Measurements from ENCODE around the gene KCNJ15. TPM values are rescaled to one million over a fixed set of nuclear protein-coding genes. Genes with fewer than 3 reads are reported as not detected.

The KCNJ15 gene
- polyA plus RNA-seq, 2 donors, result 4.2 to 5.6 TPM

GRCh38 chr21:38264571-38264970 lies 7.8 kb downstream of the KCNJ15 start:
- Histone ChIP-seq H3K27me3 (ENCODE audit: control insufficient read depth in 1 of 2, insufficient read depth in 2 of 2, low read length in 2 of 2) (no peaks in the 10 kb centered on the region), H3K36me3 (ENCODE audit: control insufficient read depth in 2 of 2, insufficient read depth in 2 of 2, low read length in 1 of 2) (no peaks in the 10 kb centered on the region), H3K27ac (ENCODE audit: low read depth in 2 of 2, low read length in 1 of 2) (no peak overlapping the region), H3K4me1 (ENCODE audit: control insufficient read depth in 2 of 2, insufficient read depth in 2 of 2, low read length in 1 of 2) (peaks cover 0 to 7% of the 10 kb centered on the region in 2 donors), H3K9me3 (ENCODE audit: control insufficient read depth in 2 of 2, insufficient read depth in 1 of 2, low read depth in 1 of 2, low read length in 1 of 2) (no peaks in the 10 kb centered on the region), H3K4me3 (ENCODE audit: low read depth in 1 of 2, low read length in 2 of 2) (no peak overlapping the region)
- 76 to 83% methylated on average over 3 of the region's 3 CpGs for WGBS, 2 donors

- 96% methylated on average over 1 of the region's 1 CpG for WGBS, 2 donors
- peaks cover 0 to 7% of the 10 kb centered on the region in 2 donors for H3K4me1 ChIP-seq (ENCODE audit: control insufficient read depth in 2 of 2, insufficient read depth in 2 of 2, low read length in 1 of 2)
- H3K27ac ChIP-seq (ENCODE audit: low read depth in 2 of 2, low read length in 1 of 2), result no peak overlapping the region
These were observed 8.4 kb downstream of the KCNJ15 start for GRCh38 chr21:38265166-38265565.

GRCh38 chr21:38266732-38267131 lies 9.9 kb downstream of the KCNJ15 start:
- Histone ChIP-seq H3K4me3 (ENCODE audit: low read depth in 1 of 2, low read length in 2 of 2) (no peak overlapping the region), H3K27ac (ENCODE audit: low read depth in 2 of 2, low read length in 1 of 2) (peak overlapping the region; percentile 59 to 71), H3K27me3 (ENCODE audit: control insufficient read depth in 1 of 2, insufficient read depth in 2 of 2, low read length in 2 of 2) (no peaks in the 10 kb centered on the region), H3K4me1 (ENCODE audit: control insufficient read depth in 2 of 2, insufficient read depth in 2 of 2, low read length in 1 of 2) (peaks cover 0 to 8% of the 10 kb centered on the region in 2 donors), H3K9me3 (ENCODE audit: control insufficient read depth in 2 of 2, insufficient read depth in 1 of 2, low read depth in 1 of 2, low read length in 1 of 2) (no peaks in the 10 kb centered on the region), H3K36me3 (ENCODE audit: control insufficient read depth in 2 of 2, insufficient read depth in 2 of 2, low read length in 1 of 2) (no peaks in the 10 kb centered on the region)
- 71 to 79% methylated on average over 2 of the region's 2 CpGs for WGBS, 2 donors

More at GRCh38 chr21:38265166-38265565, 8.4 kb downstream of the KCNJ15 start:
- Histone ChIP-seq H3K9me3 (ENCODE audit: control insufficient read depth in 2 of 2, insufficient read depth in 1 of 2, low read depth in 1 of 2, low read length in 1 of 2) (no peaks in the 10 kb centered on the region), H3K36me3 (ENCODE audit: control insufficient read depth in 2 of 2, insufficient read depth in 2 of 2, low read length in 1 of 2) (no peaks in the 10 kb centered on the region), H3K27me3 (ENCODE audit: control insufficient read depth in 1 of 2, insufficient read depth in 2 of 2, low read length in 2 of 2) (no peaks in the 10 kb centered on the region), H3K4me3 (ENCODE audit: low read depth in 1 of 2, low read length in 2 of 2) (no peak overlapping the region)

GRCh38 chr21:38267136-38267755 lies 10.5 kb downstream of the KCNJ15 start:
- Histone ChIP-seq H3K27me3 (ENCODE audit: control insufficient read depth in 1 of 2, insufficient read depth in 2 of 2, low read length in 2 of 2) (no peaks in the 10 kb centered on the region), H3K4me3 (ENCODE audit: low read depth in 1 of 2, low read length in 2 of 2) (no peak overlapping the region), H3K4me1 (ENCODE audit: control insufficient read depth in 2 of 2, insufficient read depth in 2 of 2, low read length in 1 of 2) (peaks cover 1 to 10% of the 10 kb centered on the region in 2 donors), H3K36me3 (ENCODE audit: control insufficient read depth in 2 of 2, insufficient read depth in 2 of 2, low read length in 1 of 2) (no peaks in the 10 kb centered on the region), H3K9me3 (ENCODE audit: control insufficient read depth in 2 of 2, insufficient read depth in 1 of 2, low read depth in 1 of 2, low read length in 1 of 2) (no peaks in the 10 kb centered on the region), H3K27ac (ENCODE audit: low read depth in 2 of 2, low read length in 1 of 2) (peak overlapping the region; percentile 71 to 74)
- 80 to 82% methylated on average over 3 of the region's 3 CpGs for WGBS, 2 donors

GRCh38 chr21:38267991-38268863 lies 11.4 kb downstream of the KCNJ15 start:
- H3K36me3 ChIP-seq (ENCODE audit: control insufficient read depth in 2 of 2, insufficient read depth in 2 of 2, low read length in 1 of 2), result no peaks in the 10 kb centered on the region
- H3K4me3 ChIP-seq (ENCODE audit: low read depth in 1 of 2, low read length in 2 of 2), result no peak overlapping the region
- no peaks in the 10 kb centered on the region for H3K9me3 ChIP-seq (ENCODE audit: control insufficient read depth in 2 of 2, insufficient read depth in 1 of 2, low read depth in 1 of 2, low read length in 1 of 2)
- WGBS, 2 donors, result 39 to 43% methylated on average over 5 of the region's 5 CpGs
- H3K4me1 ChIP-seq (ENCODE audit: control insufficient read depth in 2 of 2, insufficient read depth in 2 of 2, low read length in 1 of 2), result peaks cover 2 to 11% of the 10 kb centered on the region in 2 donors
- H3K27me3 ChIP-seq (ENCODE audit: control insufficient read depth in 1 of 2, insufficient read depth in 2 of 2, low read length in 2 of 2), result no peaks in the 10 kb centered on the region
- H3K27ac ChIP-seq (ENCODE audit: low read depth in 2 of 2, low read length in 1 of 2), result peak overlapping the region; percentile 92

GRCh38 chr21:38268864-38269575 lies 12.2 kb downstream of the KCNJ15 start:
- no peaks in the 10 kb centered on the region for H3K36me3 ChIP-seq (ENCODE audit: control insufficient read depth in 2 of 2, insufficient read depth in 2 of 2, low read length in 1 of 2)
- H3K27me3 ChIP-seq (ENCODE audit: control insufficient read depth in 1 of 2, insufficient read depth in 2 of 2, low read length in 2 of 2), result no peaks in the 10 kb centered on the region
- H3K4me1 ChIP-seq (ENCODE audit: control insufficient read depth in 2 of 2, insufficient read depth in 2 of 2, low read length in 1 of 2), result peaks cover 2 to 11% of the 10 kb centered on the region in 2 donors
- 38 to 44% methylated on average over 5 of the region's 5 CpGs for WGBS, 2 donors
- H3K27ac ChIP-seq (ENCODE audit: low read depth in 2 of 2, low read length in 1 of 2), result peak overlapping the region; percentile 92
- H3K4me3 ChIP-seq (ENCODE audit: low read depth in 1 of 2, low read length in 2 of 2), result no peak overlapping the region
- H3K9me3 ChIP-seq (ENCODE audit: control insufficient read depth in 2 of 2, insufficient read depth in 1 of 2, low read depth in 1 of 2, low read length in 1 of 2), result no peaks in the 10 kb centered on the region

DNA sequence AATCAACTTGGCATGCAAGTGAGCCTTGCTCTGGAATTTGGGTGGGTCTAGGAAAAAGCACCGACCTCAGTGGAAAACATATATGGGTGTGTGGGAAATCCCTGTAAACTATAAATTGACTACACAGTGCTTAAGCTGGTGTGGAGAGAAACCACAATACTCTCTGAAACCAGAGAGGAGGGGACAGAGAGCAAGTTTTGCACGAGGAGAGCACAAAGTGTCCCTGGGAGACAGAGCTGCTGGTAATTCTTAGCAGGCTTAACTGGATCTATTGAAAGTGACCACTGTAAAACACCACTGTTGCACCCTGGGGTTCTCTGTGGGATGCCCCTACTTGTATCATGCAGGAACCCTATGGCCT lies 12.8 kb downstream of the KCNJ15 start:
- Histone ChIP-seq H3K36me3 (ENCODE audit: control insufficient read depth in 2 of 2, insufficient read depth in 2 of 2, low read length in 1 of 2) (no peaks in the 10 kb centered on the region), H3K4me1 (ENCODE audit: control insufficient read depth in 2 of 2, insufficient read depth in 2 of 2, low read length in 1 of 2) (peaks cover 2 to 11% of the 10 kb centered on the region in 2 donors), H3K4me3 (ENCODE audit: low read depth in 1 of 2, low read length in 2 of 2) (no peak overlapping the region), H3K27me3 (ENCODE audit: control insufficient read depth in 1 of 2, insufficient read depth in 2 of 2, low read length in 2 of 2) (no peaks in the 10 kb centered on the region), H3K9me3 (ENCODE audit: control insufficient read depth in 2 of 2, insufficient read depth in 1 of 2, low read depth in 1 of 2, low read length in 1 of 2) (no peaks in the 10 kb centered on the region), H3K27ac (ENCODE audit: low read depth in 2 of 2, low read length in 1 of 2) (peak overlapping the region in 1 of 2 donors; percentile 40)
- 18 to 25% methylated on average over 2 of the region's 2 CpGs for WGBS, 2 donors

DNA sequence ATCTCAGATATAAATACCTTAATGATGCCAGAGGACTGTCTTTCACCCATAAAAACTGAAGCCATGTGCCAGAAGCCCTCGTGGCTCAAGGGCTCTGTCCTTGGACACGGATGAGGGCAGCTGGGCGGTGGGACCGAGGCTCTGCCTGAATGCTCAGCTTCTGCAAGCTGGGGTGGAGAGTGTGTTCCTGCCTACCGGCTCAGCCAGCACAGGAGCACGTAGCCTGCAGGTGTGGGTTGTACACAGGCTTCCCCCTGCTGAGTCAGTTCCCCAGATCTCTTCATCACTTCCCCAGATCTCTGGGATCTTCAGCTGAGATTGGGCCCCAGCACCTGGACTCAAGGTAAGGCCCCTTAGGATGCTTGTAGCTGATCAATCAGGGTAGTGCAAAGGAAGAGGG lies 15.4 kb downstream of the KCNJ15 start:
- Histone ChIP-seq H3K36me3 (ENCODE audit: control insufficient read depth in 2 of 2, insufficient read depth in 2 of 2, low read length in 1 of 2) (no peaks in the 10 kb centered on the region), H3K27me3 (ENCODE audit: control insufficient read depth in 1 of 2, insufficient read depth in 2 of 2, low read length in 2 of 2) (no peaks in the 10 kb centered on the region), H3K27ac (ENCODE audit: low read depth in 2 of 2, low read length in 1 of 2) (peak overlapping the region in 1 of 2 donors; percentile 70), H3K9me3 (ENCODE audit: control insufficient read depth in 2 of 2, insufficient read depth in 1 of 2, low read depth in 1 of 2, low read length in 1 of 2) (no peaks in the 10 kb centered on the region), H3K4me3 (ENCODE audit: low read depth in 1 of 2, low read length in 2 of 2) (no peak overlapping the region), H3K4me1 (ENCODE audit: control insufficient read depth in 2 of 2, insufficient read depth in 2 of 2, low read length in 1 of 2) (peaks cover 2 to 9% of the 10 kb centered on the region in 2 donors)
- WGBS, 2 donors, result 45 to 48% methylated on average over 6 of the region's 6 CpGs

GRCh38 chr21:38273745-38274542 lies 17.2 kb downstream of the KCNJ15 start:
- no peaks in the 10 kb centered on the region for H3K27me3 ChIP-seq (ENCODE audit: control insufficient read depth in 1 of 2, insufficient read depth in 2 of 2, low read length in 2 of 2)
- no peak overlapping the region for H3K27ac ChIP-seq (ENCODE audit: low read depth in 2 of 2, low read length in 1 of 2)
- H3K36me3 ChIP-seq (ENCODE audit: control insufficient read depth in 2 of 2, insufficient read depth in 2 of 2, low read length in 1 of 2), result no peaks in the 10 kb centered on the region
- 77 to 82% methylated on average over 8 of the region's 8 CpGs for WGBS, 2 donors
- no peaks in the 10 kb centered on the region for H3K9me3 ChIP-seq (ENCODE audit: control insufficient read depth in 2 of 2, insufficient read depth in 1 of 2, low read depth in 1 of 2, low read length in 1 of 2)
- H3K4me3 ChIP-seq (ENCODE audit: low read depth in 1 of 2, low read length in 2 of 2), result no peak overlapping the region
- H3K4me1 ChIP-seq (ENCODE audit: control insufficient read depth in 2 of 2, insufficient read depth in 2 of 2, low read length in 1 of 2), result peaks cover 2 to 9% of the 10 kb centered on the region in 2 donors

Measured in esophagus (tissue), 2 donors.